Kidney glomerular epithelial cell (primary cell): ENCODE results near the gene SCYGR6.

Experiments
- DNase-seq: peaks from one replicate; lab custom pipeline; 2025; lab: John Stamatoyannopoulos, UW

Gene SCYGR6

GRCh38 chr2:227713291-227713690, 11.3 kb downstream of the SCYGR6 start:
- DNase-seq, result no peak

- DNase-seq, result no peak
These were observed 13.6 kb downstream of the SCYGR6 start for GRCh38 chr2:227710986-227711385.

GRCh38 chr2:227707390-227707789, 17.2 kb downstream of the SCYGR6 start:
- no peak for DNase-seq

GRCh38 chr2:227706859-227707258, 17.7 kb downstream of the SCYGR6 start:
- DNase-seq, result no peak

- DNase-seq, result no peak
These were observed 20.6 kb downstream of the SCYGR6 start for GRCh38 chr2:227703961-227704360.

GRCh38 chr2:227703280-227703732, 21.3 kb downstream of the SCYGR6 start:
- peak; percentile 19 for DNase-seq

- no peak for DNase-seq
These were observed 23.0 kb downstream of the SCYGR6 start for GRCh38 chr2:227701556-227701955.

GRCh38 chr2:227696990-227697679, 27.4 kb downstream of the SCYGR6 start:
- DNase-seq, result no peak

GRCh38 chr2:227687189-227687588, 37.4 kb downstream of the SCYGR6 start:
- DNase-seq, result no peak

GRCh38 chr2:227684258-227684657, 40.3 kb downstream of the SCYGR6 start:
- no peak for DNase-seq

- DNase-seq, result no peak
These were observed 46.6 kb downstream of the SCYGR6 start for GRCh38 chr2:227677928-227678327.

- no peak for DNase-seq
These were observed 50.1 kb downstream of the SCYGR6 start for GRCh38 chr2:227674485-227674884.
